GM23338 (cell line): ENCODE measurements around the gene KLF9. TPM values are rescaled to one million over a fixed set of nuclear protein-coding genes. Genes with fewer than 3 reads are reported as not detected.

Experiments used
- ATAC-seq: fragments of 200-7000 bp; cut with Tn5 transposase; 3 replicates; pipeline ENCODE4 v1.9.1; 2020
- DNase-seq: peaks from one replicate; pipeline ENCODE4 v3.0.0-alpha.2; 2015; ENCODE audit warnings: low spot score
- H2AFZ ChIP-seq: fragments of 200-600 bp; sonication (generic); 2 replicates; pipeline ENCODE4 v1.8.0; 2016; ENCODE audit warnings: antibody characterized with exemption, mild to moderate bottlenecking, moderate library complexity
- H3F3A ChIP-seq: fragments of 200-600 bp; sonication (generic); replicated peaks from 2 replicates; pipeline ENCODE4 v1.8.0; 2017; ENCODE audit warnings: antibody characterized with exemption, mixed run types, low read depth
- H3K27ac ChIP-seq: fragments of 200-600 bp; sonication (generic); 2 replicates; pipeline ENCODE4 v1.6.1; 2016; ENCODE audit warnings: low read depth
- H3K27me3 ChIP-seq: fragments of 200-600 bp; sonication (generic); 2 replicates; pipeline ENCODE4 v1.8.0; 2016; ENCODE audit warnings: mild to moderate bottlenecking, mixed run types, moderate library complexity; ENCODE audit not compliant: insufficient read depth
- H3K36me3 ChIP-seq: fragments of 200-600 bp; sonication (generic); 2 replicates; pipeline ENCODE4 v1.8.0; 2016; ENCODE audit warnings: mild to moderate bottlenecking; ENCODE audit not compliant: insufficient read depth
- H3K4me1 ChIP-seq: fragments of 200-600 bp; sonication (generic); 2 replicates; pipeline ENCODE4 v1.8.0; 2016; ENCODE audit warnings: mild to moderate bottlenecking, moderate library complexity; ENCODE audit not compliant: insufficient read depth
- H3K4me2 ChIP-seq: fragments of 200-600 bp; sonication (generic); 2 replicates; pipeline ENCODE4 v1.7.1; 2017; ENCODE audit warnings: mixed run types
- H3K4me3 ChIP-seq: fragments of 200-600 bp; sonication (generic); 2 replicates; pipeline ENCODE4 v1.6.1; 2016; ENCODE audit warnings: mixed run types
- H3K79me2 ChIP-seq: fragments of 200-600 bp; sonication (generic); replicated peaks from 2 replicates; pipeline ENCODE4 v1.8.0; 2017; ENCODE audit warnings: mild to moderate bottlenecking; ENCODE audit not compliant: insufficient read depth
- H3K9me2 ChIP-seq: fragments of 200-600 bp; sonication (generic); 2 replicates; pipeline ENCODE4 v1.8.0; 2017; ENCODE audit not compliant: insufficient read depth
- H4K20me1 ChIP-seq: fragments of 200-600 bp; sonication (generic); replicated peaks from 2 replicates; pipeline ENCODE4 v1.8.0; 2017; ENCODE audit warnings: mild to moderate bottlenecking; ENCODE audit not compliant: insufficient read depth
- H3K27ac Mint-ChIP-seq: 2 replicates; pipeline ENCODE4 v1.8.0; 2020; ENCODE audit warnings: inconsistent platforms, mild to moderate bottlenecking, moderate library complexity, mixed read lengths
- H3K27me3 Mint-ChIP-seq: 3 replicates; pipeline ENCODE4 v1.8.0; 2022; ENCODE audit warnings: low read depth, mild to moderate bottlenecking, moderate library complexity, mixed read lengths, inconsistent platforms; ENCODE audit not compliant: insufficient read depth, poor library complexity
- H3K36me3 Mint-ChIP-seq: 3 replicates; pipeline ENCODE4 v1.8.0; 2021; ENCODE audit warnings: low read depth, mild to moderate bottlenecking, inconsistent platforms, moderate library complexity, mixed read lengths
- H3K4me1 Mint-ChIP-seq: 3 replicates; pipeline ENCODE4 v1.8.0; 2020; ENCODE audit warnings: mild to moderate bottlenecking, inconsistent platforms, mixed read lengths
- H3K4me3 Mint-ChIP-seq: 3 replicates; pipeline ENCODE4 v1.8.0; 2021; ENCODE audit warnings: moderate library complexity, mild to moderate bottlenecking, inconsistent platforms, mixed read lengths
- H3K9me3 Mint-ChIP-seq: 3 replicates; pipeline ENCODE4 v1.8.0; 2020; ENCODE audit warnings: moderate library complexity, mild to moderate bottlenecking, inconsistent platforms, mixed read lengths
- CTCF ChIP-seq, 2 experiments: fragments of 200-600 bp in 1 of 2; sonication (generic) in 1 of 2; conservative IDR thresholded peaks; 2 replicates each; pipeline versions ENCODE4 v1.5.1 to v1.6.1; 2016 to 2017; ENCODE audit warnings: antibody characterized with exemption in 2 of 2, low read depth in 2 of 2, mild to moderate bottlenecking in 2 of 2, moderate library complexity in 1 of 2
- ETS1 ChIP-seq: IDR thresholded peaks from 2 replicates; pipeline ENCODE4 v1.6.1; 2016; ENCODE audit warnings: antibody characterized with exemption
- EZH2 ChIP-seq: fragments of 200-600 bp; sonication (generic); IDR thresholded peaks from one replicate; pipeline ENCODE4 v1.8.0; 2017; ENCODE audit warnings: antibody characterized with exemption, mild to moderate bottlenecking, low read depth; ENCODE audit not compliant: unreplicated experiment
- EZH2phosphoT487 ChIP-seq: fragments of 200-600 bp; sonication (generic); IDR thresholded peaks from one replicate; pipeline ENCODE4 v1.8.1; 2018; ENCODE audit warnings: antibody characterized with exemption; ENCODE audit not compliant: unreplicated experiment
- NANOG ChIP-seq: IDR thresholded peaks from 2 replicates; pipeline ENCODE4 v1.6.1; 2016; ENCODE audit warnings: antibody characterized with exemption, borderline replicate concordance
- POLR2AphosphoS5 ChIP-seq: IDR thresholded peaks from 2 replicates; pipeline ENCODE4 v1.6.1; 2016; ENCODE audit warnings: antibody characterized with exemption, low read depth
- STAT1 ChIP-seq: IDR thresholded peaks from one replicate; pipeline ENCODE4 v1.6.1; 2016; ENCODE audit warnings: antibody characterized with exemption; ENCODE audit not compliant: unreplicated experiment
- ZNF114 ChIP-seq: fragments of 250-450 bp; sonication (Bioruptor Pico); IDR thresholded peaks from 2 replicates; pipeline ENCODE4 v1.5.0; 2020; ENCODE audit warnings: mild to moderate bottlenecking, moderate library complexity
- ZNF462 ChIP-seq: fragments of 250-450 bp; sonication (Bioruptor Pico); IDR thresholded peaks from 2 replicates; pipeline ENCODE4 v1.5.0; 2020; ENCODE audit warnings: mild to moderate bottlenecking, moderate library complexity
- polyA plus RNA-seq: library from polyadenylated mRNA; unstranded; fragments of >200 nt; fragmentation: Nextera tagmentation; extraction: Ambion mirVana; gene quantifications from 2 replicates; pipeline ENCODE4 v1.2.1, GENCODE V29; 2016
- total RNA-seq: library from RNA; depleted of rRNA; stranded (reverse); fragments of >200 nt; shearing (Covaris generic); gene quantifications from 2 replicates; pipeline ENCODE4 v1.2.3, GENCODE V29; 2014

Gene KLF9
- total and polyA plus RNA-seq, 2 experiments from 2014 or later, result 0.58 to 1.5 TPM

GRCh38 chr9:70352802-70353201 is 61.7 kb downstream of the KLF9 start:
- Mint-ChIP-seq H3K4me3 (no peak overlapping the region), H3K36me3 (peaks cover 21% of the 10 kb centered on the region; the same call in 2 of the 3 replicates), H3K27me3 (no peaks in the 10 kb centered on the region), H3K9me3 (no peaks in the 10 kb centered on the region), H3K4me1 (no peaks in the 10 kb centered on the region), H3K27ac (no peak overlapping the region)
- TF ChIP-seq NANOG (no peak), CTCF (conservative IDR thresholded peaks at IDR 0.05; ENCODE audit: low read depth in 2 of 2) (peak; percentile 28 to 31; a peak in 2 of 4 replicates), ZNF114 (CRISPR knock-in tag) (no peak)
- no peaks in the 10 kb centered on the region for H3F3A ChIP-seq
- DNase-seq (no peak), ATAC-seq (no peak)
- no peaks in the 10 kb centered on the region for H3K4me1 ChIP-seq
- H2AFZ ChIP-seq, result no peak overlapping the region
- H3K27ac ChIP-seq, result no peak overlapping the region
- H3K36me3 ChIP-seq, result peaks cover 15% of the 10 kb centered on the region; the same call in 1 of the 2 replicates
- H3K9me2 ChIP-seq, result no peaks in the 10 kb centered on the region
- no peak overlapping the region for H3K4me3 ChIP-seq
- H3K4me2 ChIP-seq, result no peak overlapping the region
- no peaks in the 10 kb centered on the region for H3K79me2 ChIP-seq
- no peaks in the 10 kb centered on the region for H3K27me3 ChIP-seq
- no peaks in the 10 kb centered on the region for H4K20me1 ChIP-seq

- Histone ChIP-seq H3K79me2 (no peaks in the 10 kb centered on the region), H3K36me3 (peaks cover 16% of the 10 kb centered on the region; the same call in 1 of the 2 replicates), H2AFZ (no peak overlapping the region), H3F3A (no peaks in the 10 kb centered on the region), H4K20me1 (no peaks in the 10 kb centered on the region), H3K4me1 (no peaks in the 10 kb centered on the region), H3K4me2 (no peak overlapping the region), H3K4me3 (no peak overlapping the region), H3K27me3 (no peaks in the 10 kb centered on the region), H3K27ac (no peak overlapping the region), H3K9me2 (no peaks in the 10 kb centered on the region)
- H3K27ac Mint-ChIP-seq, result no peak overlapping the region
- no peaks in the 10 kb centered on the region for H3K4me1 Mint-ChIP-seq
- H3K4me3 Mint-ChIP-seq, result no peak overlapping the region
- DNase-seq (no peak), ATAC-seq (no peak)
- peaks cover 23% of the 10 kb centered on the region; the same call in 2 of the 3 replicates for H3K36me3 Mint-ChIP-seq
- H3K27me3 Mint-ChIP-seq, result no peaks in the 10 kb centered on the region
- H3K9me3 Mint-ChIP-seq, result no peaks in the 10 kb centered on the region
- TF ChIP-seq STAT1 (no peak), EZH2 (no peak), CTCF (conservative IDR thresholded peaks at IDR 0.05; ENCODE audit: low read depth in 2 of 2) (no peak), NANOG (no peak), EZH2phosphoT487 (no peak), ZNF462 (CRISPR knock-in tag) (no peak), POLR2AphosphoS5 (no peak), ZNF114 (CRISPR knock-in tag) (no peak), ETS1 (no peak)
Measured at GRCh38 chr9:70352356-70352755, 62.1 kb downstream of the KLF9 start.
